ENCODE data around the gene ALCAM.
A peak's percentile ranks its signal among the peaks of the same experiment; 100 is the strongest.

Gene ALCAM

DNA sequence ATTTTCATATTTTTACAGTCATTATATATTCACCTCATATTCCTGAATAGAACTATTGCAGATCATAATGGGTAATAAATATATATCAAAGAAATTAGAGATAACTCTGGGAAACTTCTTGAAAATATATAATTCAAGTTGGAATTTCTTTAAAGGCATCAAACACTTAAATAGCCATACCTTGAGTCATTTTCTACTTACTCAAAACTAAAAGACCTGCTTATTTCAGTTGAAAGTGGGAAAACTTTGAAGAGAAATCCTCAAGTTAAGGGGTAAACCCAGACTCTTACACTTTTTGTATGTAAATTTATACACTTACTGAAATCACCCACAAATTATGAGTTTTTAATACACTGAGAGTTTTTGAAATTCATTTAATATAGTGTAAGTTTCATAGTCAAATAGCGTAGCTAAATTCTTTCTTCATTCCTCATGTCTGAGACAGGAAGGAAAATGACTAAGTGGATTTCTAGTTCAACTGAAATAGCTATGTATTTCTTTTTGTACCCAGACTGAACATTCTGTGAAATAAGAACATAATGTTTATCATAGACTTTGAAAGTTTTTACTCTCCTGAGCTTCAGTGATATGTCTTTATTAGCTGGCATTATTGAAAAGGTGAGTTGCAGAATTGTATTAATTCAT lies 4.6 kb upstream of the ALCAM start:
- in situ Hi-C loops (cut with MboI; ENCODE audit: low pct_unique_long_range_greater_than_20kb, low sequenced_read_pairs, unreplicated experiment) = no loop called here
- TF ChIP-seq, protein P1, sequence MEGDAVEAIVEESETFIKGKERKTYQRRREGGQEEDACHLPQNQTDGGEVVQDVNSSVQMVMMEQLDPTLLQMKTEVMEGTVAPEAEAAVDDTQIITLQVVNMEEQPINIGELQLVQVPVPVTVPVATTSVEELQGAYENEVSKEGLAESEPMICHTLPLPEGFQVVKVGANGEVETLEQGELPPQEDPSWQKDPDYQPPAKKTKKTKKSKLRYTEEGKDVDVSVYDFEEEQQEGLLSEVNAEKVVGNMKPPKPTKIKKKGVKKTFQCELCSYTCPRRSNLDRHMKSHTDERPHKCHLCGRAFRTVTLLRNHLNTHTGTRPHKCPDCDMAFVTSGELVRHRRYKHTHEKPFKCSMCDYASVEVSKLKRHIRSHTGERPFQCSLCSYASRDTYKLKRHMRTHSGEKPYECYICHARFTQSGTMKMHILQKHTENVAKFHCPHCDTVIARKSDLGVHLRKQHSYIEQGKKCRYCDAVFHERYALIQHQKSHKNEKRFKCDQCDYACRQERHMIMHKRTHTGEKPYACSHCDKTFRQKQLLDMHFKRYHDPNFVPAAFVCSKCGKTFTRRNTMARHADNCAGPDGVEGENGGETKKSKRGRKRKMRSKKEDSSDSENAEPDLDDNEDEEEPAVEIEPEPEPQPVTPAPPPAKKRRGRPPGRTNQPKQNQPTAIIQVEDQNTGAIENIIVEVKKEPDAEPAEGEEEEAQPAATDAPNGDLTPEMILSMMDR (IDR thresholded peaks at IDR 0.05; ENCODE audit: extremely low read depth, insufficient read depth, missing control alignments) = no peak
- no peak for DNase-seq (ENCODE audit: low spot score)

DNA sequence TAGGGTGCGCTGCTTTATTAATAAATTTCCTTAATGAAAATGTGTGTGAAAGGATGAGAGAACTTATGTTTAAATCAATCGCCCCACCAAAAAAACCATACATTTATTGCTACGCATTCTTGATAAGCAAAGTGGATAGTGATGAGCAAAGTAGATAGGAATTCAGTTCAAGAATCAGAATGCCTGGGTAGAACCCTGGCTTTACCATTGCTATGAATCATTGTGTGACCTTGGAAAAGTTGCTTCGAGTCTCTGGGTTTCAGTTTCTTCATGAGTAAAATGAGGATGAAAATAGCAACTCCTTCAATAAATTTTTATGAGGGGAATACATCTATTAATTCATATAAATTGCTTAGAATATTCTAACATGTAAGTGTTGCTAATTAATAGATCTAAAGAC lies 2.6 kb upstream of the ALCAM start:
- DNase-seq (ENCODE audit: low spot score) = no peak
- in situ Hi-C loops (cut with MboI; ENCODE audit: low pct_unique_long_range_greater_than_20kb, low sequenced_read_pairs, unreplicated experiment) = no loop called here

DNA sequence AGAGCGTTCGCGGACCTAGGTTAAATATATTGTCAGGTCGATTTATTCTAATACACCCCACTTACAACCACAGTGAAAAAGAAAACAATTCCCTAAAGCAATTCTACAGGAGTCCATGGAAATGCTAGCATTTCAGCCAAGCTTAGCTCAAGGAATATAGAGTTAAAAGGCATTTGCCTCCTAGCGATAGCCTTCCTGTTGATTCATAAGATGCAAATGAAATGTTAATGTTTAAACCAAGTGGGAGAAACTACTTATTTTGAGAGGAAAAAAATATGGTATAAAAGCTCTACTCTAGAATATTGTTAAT lies 1.7 kb upstream of the ALCAM start:
- no peak for DNase-seq (ENCODE audit: low spot score)
- TF ChIP-seq, protein P1 (IDR thresholded peaks at IDR 0.05; ENCODE audit: extremely low read depth, insufficient read depth, missing control alignments) = no peak
- in situ Hi-C loops (cut with MboI; ENCODE audit: low pct_unique_long_range_greater_than_20kb, low sequenced_read_pairs, unreplicated experiment) = loop anchor here (5.0 kb wide), 1 partner anchor 1093 kb away; no protein-coding TSS in a partner anchor

More for the DNA sequence above, 2.6 kb upstream of the ALCAM start:
- TF ChIP-seq, protein P1 (IDR thresholded peaks at IDR 0.05; ENCODE audit: extremely low read depth, insufficient read depth, missing control alignments) = no peak

DNA sequence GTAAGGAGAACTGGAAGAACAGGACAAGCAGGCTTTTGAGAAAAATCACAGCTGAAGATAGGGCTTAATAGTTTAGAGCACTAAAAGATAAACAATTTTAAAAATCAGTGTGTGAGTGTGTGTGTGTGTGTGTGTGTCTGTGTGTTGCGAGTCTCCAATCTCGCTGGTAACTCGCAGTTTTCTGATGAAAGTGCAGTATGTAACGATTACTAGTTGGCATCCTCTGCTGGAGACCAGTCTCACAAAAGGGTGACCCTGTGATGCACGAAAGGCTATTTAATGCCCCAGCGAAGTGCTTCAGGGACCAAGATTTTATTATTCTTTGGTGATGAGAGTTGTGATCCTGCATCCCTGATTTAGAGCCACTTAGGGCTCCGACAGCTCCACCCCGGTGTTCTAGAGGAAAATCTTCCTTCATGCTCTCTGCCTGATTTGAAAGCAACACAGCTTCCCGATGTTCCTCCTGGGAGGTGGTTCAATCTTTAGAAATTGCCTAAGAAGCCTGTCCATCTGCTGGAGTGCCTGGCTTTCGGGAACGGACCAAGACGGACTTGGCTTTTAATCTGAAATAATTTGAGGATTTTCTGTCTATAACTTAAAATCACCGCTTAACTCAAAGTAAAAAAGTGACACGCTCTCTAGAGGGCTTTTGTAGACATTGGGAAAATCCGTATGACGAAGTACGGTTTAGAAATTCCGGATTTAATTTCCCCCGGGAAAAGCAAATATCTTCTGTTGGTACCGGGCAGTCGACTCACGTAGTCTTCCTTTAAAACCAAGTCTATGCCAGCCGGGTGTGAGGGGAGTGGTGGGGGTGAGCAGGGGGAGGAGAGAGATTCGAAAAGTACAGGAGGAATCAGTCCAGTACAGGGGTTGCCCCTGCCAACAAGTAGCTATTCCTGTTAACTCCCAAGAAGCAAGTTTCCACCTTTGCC lies 1.1 kb upstream of the ALCAM start:
- DNase-seq (ENCODE audit: low spot score) = no peak
- TF ChIP-seq, protein P1 (IDR thresholded peaks at IDR 0.05; ENCODE audit: extremely low read depth, insufficient read depth, missing control alignments) = no peak

DNA sequence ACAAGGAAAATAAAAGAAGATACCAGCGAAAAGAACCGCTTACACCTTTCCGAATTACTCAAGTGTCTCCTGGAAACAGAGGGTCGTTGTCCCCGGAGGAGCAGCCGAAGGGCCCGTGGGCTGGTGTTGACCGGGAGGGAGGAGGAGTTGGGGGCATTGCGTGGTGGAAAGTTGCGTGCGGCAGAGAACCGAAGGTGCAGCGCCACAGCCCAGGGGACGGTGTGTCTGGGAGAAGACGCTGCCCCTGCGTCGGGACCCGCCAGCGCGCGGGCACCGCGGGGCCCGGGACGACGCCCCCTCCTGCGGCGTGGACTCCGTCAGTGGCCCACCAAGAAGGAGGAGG lies 325 bp downstream of the ALCAM start:
- DNase-seq (ENCODE audit: low spot score) = peak; percentile 26
- TF ChIP-seq, protein P1 (IDR thresholded peaks at IDR 0.05; ENCODE audit: extremely low read depth, insufficient read depth, missing control alignments) = no peak
- in situ Hi-C loops (cut with MboI; ENCODE audit: low pct_unique_long_range_greater_than_20kb, low sequenced_read_pairs, unreplicated experiment) = loop anchor here (5.0 kb wide), 1 partner anchor 1095 kb away; no protein-coding TSS in a partner anchor

More for the DNA sequence above, 1.1 kb upstream of the ALCAM start:
- in situ Hi-C loops (cut with MboI; ENCODE audit: low pct_unique_long_range_greater_than_20kb, low sequenced_read_pairs, unreplicated experiment) = loop anchor here (5.0 kb wide), 1 partner anchor 1093 kb away; no protein-coding TSS in a partner anchor

DNA sequence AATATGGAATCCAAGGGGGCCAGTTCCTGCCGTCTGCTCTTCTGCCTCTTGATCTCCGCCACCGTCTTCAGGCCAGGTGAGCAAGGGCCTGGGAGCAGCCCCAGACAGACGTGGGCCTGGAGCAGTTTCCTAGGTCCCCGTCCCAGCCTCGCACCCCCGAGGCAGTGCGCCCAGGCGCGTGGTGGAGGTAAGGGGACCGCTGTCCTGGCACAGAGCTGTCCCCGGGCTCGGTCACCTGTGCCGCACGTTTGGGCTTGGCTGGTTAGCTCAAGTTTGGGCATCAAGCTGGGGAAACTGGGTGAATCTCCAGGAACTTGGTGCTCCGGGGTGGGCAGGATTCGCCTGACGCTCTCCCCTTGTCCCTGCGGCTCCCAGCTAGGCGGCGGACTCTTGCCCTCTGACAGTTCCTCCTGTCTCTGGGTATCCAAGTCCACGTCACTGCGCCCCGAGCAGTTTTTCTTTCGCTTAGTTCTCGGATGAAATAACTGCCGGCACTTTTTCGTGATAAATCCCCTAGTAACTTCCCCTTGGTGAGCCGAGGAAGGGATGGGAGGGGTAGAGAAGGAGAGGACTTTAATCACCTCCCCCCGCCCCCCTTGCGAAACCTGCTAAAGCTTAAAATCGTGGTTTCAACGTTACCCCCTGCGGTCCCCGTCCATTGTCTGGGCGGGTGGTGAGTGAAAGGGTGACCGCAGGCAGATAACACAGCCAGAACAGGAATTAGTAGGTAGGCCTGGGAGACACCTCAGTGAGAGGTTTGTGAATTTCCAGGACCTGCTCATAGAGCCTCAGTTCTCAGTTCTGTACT lies 901 bp downstream of the ALCAM start:
- peak; percentile 77 for DNase-seq (ENCODE audit: low spot score)
- TF ChIP-seq, protein P1 (IDR thresholded peaks at IDR 0.05; ENCODE audit: extremely low read depth, insufficient read depth, missing control alignments) = no peak
- in situ Hi-C loops (cut with MboI; ENCODE audit: low pct_unique_long_range_greater_than_20kb, low sequenced_read_pairs, unreplicated experiment) = loop anchor here (5.0 kb wide), 1 partner anchor 1095 kb away; no protein-coding TSS in a partner anchor
